SW480 (cell line): ENCODE measurements around the gene ATP9B.

Experiments
- DNase-seq: peaks from one replicate; pipeline ENCODE4 v3.0.0-alpha.2; 2016; ENCODE audit warnings: low spot score

The ATP9B gene

DNA sequence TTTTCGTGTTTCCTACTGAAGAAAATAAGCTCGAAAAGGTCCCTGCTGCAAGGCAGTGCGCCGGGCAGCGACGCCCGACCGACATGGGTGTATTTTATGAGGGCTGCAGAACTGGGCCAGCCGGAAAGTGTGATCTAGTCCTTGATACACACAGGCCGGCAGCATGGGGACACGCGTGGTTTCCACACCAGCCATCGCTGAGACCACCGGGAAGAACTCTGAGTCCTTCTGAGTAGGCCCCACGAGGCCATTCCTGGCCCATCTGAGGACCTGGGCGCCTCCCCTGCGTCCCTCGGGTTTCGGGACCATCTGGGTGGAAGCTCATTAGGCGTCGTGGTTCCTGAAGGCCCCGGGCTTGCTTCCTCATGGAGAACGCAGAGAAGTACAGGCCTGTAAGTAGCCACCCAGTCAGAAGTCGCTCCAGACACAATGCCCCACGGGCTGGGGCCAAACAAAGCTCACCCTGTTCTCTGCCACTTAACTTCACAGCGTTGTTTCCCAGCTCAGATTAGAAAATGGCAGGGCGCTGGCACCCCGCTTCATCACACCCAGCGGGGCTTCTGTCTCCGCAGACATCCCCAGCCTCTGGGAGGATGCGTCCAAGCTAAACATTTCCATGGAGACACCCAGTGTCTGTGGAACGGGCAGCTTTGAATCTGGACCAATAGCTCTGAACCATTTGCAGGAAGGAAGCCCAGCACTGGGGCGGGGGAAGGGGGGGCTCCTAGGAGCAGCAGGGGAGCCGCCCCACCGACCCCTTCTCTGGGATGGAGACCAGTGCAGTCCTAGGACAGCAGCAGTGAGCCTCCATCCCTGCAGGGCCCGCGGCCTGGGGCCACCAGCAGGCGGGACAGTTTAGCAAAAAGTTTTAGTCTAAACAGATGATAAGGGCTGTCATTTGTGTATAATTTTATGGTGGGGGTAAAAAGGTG lies 328.9 kb downstream of the ATP9B start:
- no peak for DNase-seq

DNA sequence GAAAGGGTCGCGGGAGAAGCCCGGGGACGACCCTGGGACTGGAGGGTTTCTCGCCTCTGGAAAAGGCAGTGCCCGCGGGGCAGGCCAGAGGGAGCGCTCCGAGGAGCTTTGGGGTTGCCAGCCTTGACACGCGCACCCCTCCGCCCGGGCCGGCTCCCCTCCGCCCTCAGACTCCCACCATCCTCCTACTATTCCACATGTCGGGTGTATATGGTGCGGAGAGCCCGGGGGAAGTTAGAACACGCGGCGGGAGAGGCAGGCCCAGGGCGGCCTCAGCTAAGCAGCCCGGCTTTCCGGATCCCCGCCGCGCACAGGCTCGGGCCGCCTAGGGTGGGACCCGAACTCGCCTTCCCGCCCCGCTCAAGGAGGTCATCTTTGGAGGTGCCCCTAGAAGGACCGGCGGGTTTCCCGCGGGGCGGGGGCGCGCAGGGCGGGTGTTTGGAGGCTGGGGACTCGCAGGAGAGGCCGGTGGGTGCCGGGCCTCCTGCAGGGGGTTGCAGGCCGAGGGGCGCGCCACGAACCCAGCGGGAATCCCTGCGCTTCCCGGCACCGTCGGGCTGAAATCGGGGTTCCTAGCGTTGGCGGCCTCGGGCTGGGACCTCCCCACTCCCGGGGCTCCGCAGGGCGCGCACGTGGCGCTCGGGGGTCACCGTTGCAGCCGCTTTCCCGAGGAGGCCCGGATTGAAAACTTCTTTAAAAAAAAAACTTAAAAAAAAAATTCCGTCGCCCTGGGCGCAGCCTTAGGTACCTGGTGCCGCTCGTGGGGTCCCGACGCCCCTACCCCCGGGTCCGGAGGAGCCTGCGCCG lies 330.3 kb downstream of the ATP9B start:
- no peak for DNase-seq

- DNase-seq = no peak
Measured at GRCh38 chr18:79400091-79400590, 330.9 kb downstream of the ATP9B start.

- DNase-seq = no peak
Measured at GRCh38 chr18:79400591-79401381, 331.6 kb downstream of the ATP9B start.

DNA sequence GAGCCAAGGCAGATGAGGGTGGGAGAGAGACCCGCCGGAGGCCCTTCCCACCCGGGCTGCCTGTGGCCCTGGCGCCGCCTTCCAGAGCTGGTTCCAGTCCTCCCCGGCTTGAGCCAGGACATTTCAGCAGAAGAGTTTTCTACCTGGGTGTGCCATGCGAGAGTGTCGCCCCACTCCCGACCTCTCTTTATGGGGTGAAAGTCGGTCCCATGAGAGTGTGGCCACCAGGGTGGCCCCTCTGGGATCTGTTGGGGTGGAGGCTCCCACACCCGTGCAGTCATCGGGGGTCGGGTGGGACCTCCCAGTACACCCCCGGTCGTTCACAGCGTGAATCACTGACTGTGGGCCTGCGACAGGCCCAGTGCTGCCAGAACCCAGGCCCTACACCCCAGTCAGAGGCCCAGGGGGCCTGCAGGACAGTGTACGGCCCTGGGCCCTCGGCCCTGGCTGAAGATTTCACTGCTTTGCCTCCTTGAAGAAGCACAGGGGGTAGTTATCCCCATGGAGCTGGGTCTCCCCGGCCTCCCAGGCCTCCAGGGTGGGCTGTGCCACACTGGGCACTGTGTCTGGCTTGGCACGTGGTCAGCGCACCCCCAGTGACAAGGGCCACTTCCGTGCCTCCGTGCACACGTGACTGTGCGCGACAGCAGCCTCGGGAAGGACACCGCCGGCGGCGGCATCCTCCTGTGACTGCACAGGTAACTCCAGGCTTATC lies 332.5 kb downstream of the ATP9B start:
- no peak for DNase-seq

DNA sequence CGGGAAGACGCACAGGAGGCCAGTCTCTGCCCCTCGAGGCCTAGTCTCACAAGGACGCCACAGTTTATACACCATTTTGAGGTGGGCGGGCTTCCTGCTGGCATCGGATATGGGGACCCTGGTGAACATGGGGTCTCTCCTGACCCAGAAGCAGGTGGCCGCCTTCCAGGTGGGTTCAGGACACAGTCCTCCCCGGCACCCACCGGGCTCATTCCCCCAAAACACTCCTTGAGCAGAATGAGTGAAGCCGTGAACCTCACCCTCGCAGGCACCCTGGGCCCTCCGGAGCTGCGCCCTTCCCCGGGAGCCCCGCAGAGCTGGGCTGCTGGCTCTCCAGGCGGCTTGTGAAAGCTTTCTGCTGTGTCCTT lies 333.0 kb downstream of the ATP9B start:
- DNase-seq = no peak

GRCh38 chr18:79402977-79403722 lies 334.0 kb downstream of the ATP9B start:
- DNase-seq = no peak

GRCh38 chr18:79403723-79404566 lies 334.8 kb downstream of the ATP9B start:
- DNase-seq = no peak

DNA sequence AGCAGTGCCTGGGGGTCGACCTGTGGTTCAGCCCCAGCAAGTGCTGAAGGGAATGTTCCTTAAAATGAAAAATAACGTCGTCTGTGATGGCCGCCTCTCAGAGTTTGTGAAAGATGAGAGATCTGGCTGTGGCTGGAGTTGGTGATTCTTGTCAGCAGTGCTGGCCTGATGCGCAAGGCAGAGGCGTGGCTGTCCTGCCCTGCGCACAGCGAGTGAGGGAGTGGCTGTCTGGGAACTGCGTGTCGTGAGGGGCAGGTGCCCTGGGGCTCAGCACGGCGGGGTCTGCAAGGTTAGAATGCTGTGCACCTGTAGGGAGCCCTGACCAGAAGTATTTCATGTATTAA lies 335.3 kb downstream of the ATP9B start:
- DNase-seq = no peak

DNA sequence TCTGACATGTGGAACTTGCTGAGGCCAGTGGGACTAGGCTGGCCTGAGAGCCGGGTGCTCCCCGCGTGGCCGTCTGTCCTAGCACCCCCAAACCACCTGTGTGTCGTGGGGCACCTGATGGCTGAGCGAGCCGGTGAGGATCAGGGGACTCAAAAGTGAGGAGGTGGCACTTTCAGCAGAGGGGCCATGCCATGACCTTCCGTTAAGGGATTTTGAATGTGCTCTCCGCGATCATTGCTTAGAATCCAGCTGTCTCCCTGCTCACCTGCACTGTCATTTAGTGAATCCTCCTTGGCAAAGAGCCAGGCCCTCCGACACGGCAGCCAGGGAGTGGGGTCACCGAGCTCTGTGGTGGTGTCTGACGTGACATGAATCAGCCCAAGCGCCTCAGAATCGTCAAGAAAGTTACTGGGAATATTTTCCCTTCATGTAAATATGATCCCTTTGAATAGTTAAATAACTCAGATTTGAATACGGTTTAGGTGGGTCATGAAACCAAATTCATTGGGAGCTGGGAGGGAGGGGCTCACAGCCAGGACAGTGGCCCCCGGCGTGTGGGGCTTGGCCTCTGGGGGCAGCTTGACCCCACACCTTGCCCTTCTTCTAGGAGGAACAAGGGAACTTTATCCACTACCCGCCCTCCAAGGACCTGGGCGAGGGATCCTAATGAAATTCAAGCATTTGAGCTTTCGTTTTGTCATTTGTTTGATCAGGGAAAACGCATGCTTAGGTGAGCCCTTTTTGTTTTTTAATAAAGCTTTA lies 336.0 kb downstream of the ATP9B start:
- DNase-seq = no peak

DNA sequence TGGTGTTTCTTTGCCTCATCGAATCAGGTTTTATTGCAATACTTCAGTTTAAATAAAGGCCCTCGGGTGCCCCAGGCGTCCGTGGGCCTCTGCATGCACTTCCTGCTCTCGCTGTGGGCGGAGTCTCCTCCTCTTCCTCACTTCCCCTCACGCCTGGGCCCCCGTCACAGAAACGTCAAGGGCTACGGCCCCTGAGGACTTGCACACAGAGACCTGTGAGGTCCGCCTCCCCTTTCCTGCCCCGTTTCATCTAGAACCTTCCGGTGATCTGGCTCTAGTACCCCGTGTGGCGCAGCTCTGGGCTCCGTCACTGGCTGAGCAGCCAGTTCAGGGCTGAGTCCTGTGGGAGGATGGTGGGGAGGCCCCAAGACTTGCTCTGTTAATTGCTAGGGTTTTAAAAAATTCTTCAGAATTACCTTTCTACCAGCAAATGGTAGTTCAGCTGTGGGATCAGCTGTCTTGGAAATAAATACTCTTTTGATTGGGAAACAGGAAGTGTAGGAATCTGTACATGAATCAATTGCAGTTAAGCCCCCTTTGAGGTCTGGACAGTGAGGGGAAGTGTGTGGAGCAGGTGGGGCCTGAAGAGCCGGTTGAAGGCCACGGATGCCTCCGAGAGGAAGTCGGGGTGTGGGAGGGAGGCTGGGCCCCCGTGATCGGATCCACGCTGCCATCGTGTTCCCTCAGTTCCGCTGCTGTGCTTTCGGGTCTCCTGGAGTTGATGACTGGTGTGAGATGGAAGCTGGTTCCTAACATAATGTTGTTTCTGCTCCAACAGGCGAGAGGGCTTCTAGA lies 336.8 kb downstream of the ATP9B start:
- DNase-seq = no peak

- no peak for DNase-seq
Measured at GRCh38 chr18:79406708-79407107, 337.5 kb downstream of the ATP9B start.

DNA sequence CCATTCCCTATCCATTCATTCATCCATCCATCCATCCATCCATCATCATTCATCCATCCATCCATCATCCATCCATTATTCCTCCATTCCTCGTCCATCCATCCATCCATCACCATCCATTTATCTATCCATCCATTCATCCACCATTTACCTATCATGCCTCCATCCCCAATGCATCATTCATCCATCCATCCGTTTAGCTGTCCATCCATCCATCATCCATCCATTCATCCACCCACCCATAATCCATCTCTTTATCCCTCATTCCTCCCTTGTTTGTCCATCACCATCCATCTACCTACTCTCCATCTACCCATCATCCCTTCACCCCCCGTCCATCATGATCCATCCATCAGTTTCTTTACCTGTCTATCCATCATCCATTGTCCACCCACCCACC lies 340.1 kb downstream of the ATP9B start:
- DNase-seq = no peak

DNA sequence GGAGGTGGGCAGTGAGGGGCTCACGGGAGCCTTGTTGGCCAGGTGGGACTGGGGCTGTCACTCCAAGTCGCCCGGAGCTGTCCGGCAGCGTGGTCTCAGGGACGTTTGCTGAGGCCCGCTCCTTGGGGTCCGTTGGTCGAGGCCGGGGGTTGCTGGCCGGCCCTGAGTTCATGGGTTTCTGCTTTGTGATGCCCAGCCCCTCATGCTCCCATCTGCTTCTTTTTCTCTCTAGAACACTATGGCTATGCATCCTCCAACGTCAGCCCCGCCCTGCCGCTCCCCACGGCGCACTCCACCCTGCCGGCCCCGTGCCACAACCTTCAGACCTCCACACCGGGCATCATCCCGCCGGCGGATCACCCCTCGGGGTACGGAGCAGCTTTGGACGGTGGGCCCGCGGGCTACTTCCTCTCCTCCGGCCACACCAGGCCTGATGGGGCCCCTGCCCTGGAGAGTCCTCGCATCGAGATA lies 341.0 kb downstream of the ATP9B start:
- no peak for DNase-seq

GRCh38 chr18:79410731-79411613 lies 341.8 kb downstream of the ATP9B start:
- DNase-seq = no peak

DNA sequence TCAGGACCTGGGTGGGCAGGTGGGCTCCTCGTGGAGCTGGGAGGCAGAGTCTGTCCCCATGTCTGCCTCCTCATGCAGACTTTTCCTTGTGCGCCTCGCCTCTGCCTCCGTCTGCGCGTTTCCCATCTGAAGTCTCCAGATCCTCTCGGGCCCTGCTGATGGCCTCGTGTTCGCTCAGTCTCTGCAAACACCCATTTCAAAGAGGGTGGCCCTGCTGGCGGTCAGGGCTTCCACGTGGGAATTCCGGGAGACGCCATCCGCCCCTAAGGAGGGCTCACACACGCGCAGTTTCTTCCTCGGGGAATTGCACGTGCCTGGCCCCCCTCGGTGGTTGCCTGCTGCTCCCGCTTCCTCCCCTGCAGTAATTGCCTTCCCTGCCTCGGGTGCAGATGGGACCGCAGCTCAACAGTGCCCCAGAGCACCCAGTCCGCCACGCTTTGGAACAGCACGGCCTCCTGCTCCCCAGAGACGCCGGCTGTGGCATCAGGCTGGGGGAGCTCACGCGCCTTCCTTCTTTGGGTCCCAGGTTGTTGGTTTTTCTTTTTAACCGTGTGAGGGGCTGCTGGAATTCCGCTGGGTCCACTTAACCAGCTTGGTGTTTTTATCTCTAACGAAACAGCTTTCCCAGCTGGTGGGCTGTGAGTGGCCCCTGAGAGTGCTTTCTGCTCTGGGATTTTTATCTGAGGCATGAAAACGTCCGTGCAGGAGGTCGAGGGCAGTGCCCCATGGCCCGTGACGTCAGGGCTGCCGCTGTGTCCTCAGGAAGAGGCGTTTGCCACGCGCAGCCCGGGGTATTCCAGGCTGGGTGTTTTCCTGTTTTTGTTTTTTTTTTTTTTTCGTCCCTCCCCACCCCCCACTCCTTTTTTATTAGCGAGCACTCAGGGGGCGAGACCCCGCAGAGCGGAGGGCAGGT lies 342.7 kb downstream of the ATP9B start:
- DNase-seq = no peak
